HepG2 (cell line): ENCODE measurements around the gene CCDC57. TPM values are rescaled to one million over a fixed set of nuclear protein-coding genes. Genes with fewer than 3 reads are reported as not detected.

Experiments
- DNMT3B ChIP-seq: conservative IDR thresholded peaks from 2 replicates; pipeline ENCODE4 v1.6.1; 2016; ENCODE audit warnings: missing biosample characterization, control low read depth
- GATAD2A ChIP-seq: IDR thresholded peaks from 2 replicates; pipeline ENCODE4 v1.6.1; 2016
- KDM2A ChIP-seq: sonication (generic); formaldehyde crosslinking; IDR thresholded peaks from 2 replicates; pipeline ENCODE4 v1.4.0; 2020; ENCODE audit warnings: low read depth, missing genetic modification reagents, borderline replicate concordance
- MAZ ChIP-seq, 2 experiments: sonication (generic) in 1 of 2; formaldehyde crosslinking in 1 of 2; IDR thresholded peaks; 2 replicates each; pipeline versions ENCODE4 v1.5.0 to v1.6.1; 2012 to 2020; ENCODE audit warnings: low read depth in 2 of 2, mild to moderate bottlenecking in 2 of 2, borderline replicate concordance in 1 of 2, improper control_type of control experiment in 1 of 2, low read length in 1 of 2, missing genetic modification reagents in 1 of 2, moderate library complexity in 1 of 2
- POLR2G ChIP-seq: fragments of 200-400 bp; formaldehyde crosslinking; IDR thresholded peaks from 2 replicates; pipeline ENCODE4 v1.6.1; 2018; ENCODE audit warnings: mild to moderate bottlenecking, low read depth, low read length, moderate library complexity
- RXRA ChIP-seq: sonication (generic); formaldehyde crosslinking; IDR thresholded peaks from 2 replicates; pipeline ENCODE4 v1.5.1; 2020; ENCODE audit warnings: missing genetic modification reagents
- SMYD3 ChIP-seq: sonication (generic); formaldehyde crosslinking; IDR thresholded peaks from 2 replicates; pipeline ENCODE4 v1.8.1; 2023; ENCODE audit warnings: mild to moderate bottlenecking, missing genetic modification reagents
- SRSF4 ChIP-seq: fragments of 200-400 bp; formaldehyde crosslinking; IDR thresholded peaks from one replicate; pipeline ENCODE4 v1.6.1; 2018; ENCODE audit warnings: mild to moderate bottlenecking, low read depth, low read length, moderate library complexity; ENCODE audit not compliant: poor library complexity, severe bottlenecking
- TAF1 ChIP-seq: sonication (generic); formaldehyde crosslinking; IDR thresholded peaks from 2 replicates; pipeline ENCODE4 v1.4.0; 2020; ENCODE audit warnings: missing genetic modification reagents
- TBX2 ChIP-seq: sonication (generic); formaldehyde crosslinking; IDR thresholded peaks from 2 replicates; pipeline ENCODE4 v1.5.0; 2020; ENCODE audit warnings: missing genetic modification reagents, mild to moderate bottlenecking, borderline replicate concordance
- ZFAT ChIP-seq: sonication (generic); formaldehyde crosslinking; conservative IDR thresholded peaks from 2 replicates; pipeline ENCODE4 v1.8.1; 2023; ENCODE audit warnings: missing genetic modification reagents, inconsistent platforms
- ZFP36 ChIP-seq: fragments of 150-350 bp; IDR thresholded peaks from 2 replicates; pipeline ENCODE4 v1.6.1; 2018; ENCODE audit warnings: borderline replicate concordance, low read length, low read depth; ENCODE audit not compliant: partially characterized antibody
- ZFP90 ChIP-seq: sonication (generic); formaldehyde crosslinking; IDR thresholded peaks from 2 replicates; pipeline ENCODE4 v1.8.0; 2022; ENCODE audit warnings: missing genetic modification reagents, mild to moderate bottlenecking, inconsistent platforms, borderline replicate concordance
- ZNF44 ChIP-seq: sonication (generic); formaldehyde crosslinking; IDR thresholded peaks from 2 replicates; pipeline ENCODE4 v1.5.1; 2020; ENCODE audit warnings: mild to moderate bottlenecking, missing genetic modification reagents
- ZNF552 ChIP-seq: sonication (generic); formaldehyde crosslinking; IDR thresholded peaks from 2 replicates; pipeline ENCODE4 v1.9.0; 2022; ENCODE audit warnings: missing genetic modification reagents, mild to moderate bottlenecking, borderline replicate concordance
- ZNF607 ChIP-seq: sonication (generic); formaldehyde crosslinking; IDR thresholded peaks from 2 replicates; pipeline ENCODE4 v1.5.1; 2020; ENCODE audit warnings: missing genetic modification reagents, mild to moderate bottlenecking, borderline replicate concordance
- ZNF781 ChIP-seq: sonication (generic); formaldehyde crosslinking; IDR thresholded peaks from 2 replicates; pipeline ENCODE4 v1.5.1; 2020; ENCODE audit warnings: borderline replicate concordance, mild to moderate bottlenecking, missing genetic modification reagents; ENCODE audit errors: not compliant biosample characterization
- polyA plus RNA-seq, 8 experiments: library from polyadenylated mRNA; depleted of rRNA in 3 of 8; stranded (reverse) in 7 of 8; unstranded in 1 of 8; fragments of >200 nt; fragmentation: Illumina TruSeq in 4 of 8; extraction: Trizol in 4 of 8; gene quantifications; 2 replicates each; pipeline versions ENCODE4 v1.2.1 to v1.2.3, GENCODE V29; 2011 to 2016; ENCODE audit warnings: low read depth in 4 of 8, missing spikeins in 1 of 8, mixed read lengths in 1 of 8; ENCODE audit not compliant: insufficient read depth in 1 of 8
- total RNA-seq, 5 experiments: library from RNA; depleted of rRNA; stranded (reverse); fragments of >200 nt; fragmentation: Illumina TruSeq; extraction: Trizol; gene quantifications; 2 replicates each; pipeline ENCODE4 v1.2.3, GENCODE V29; 2016; ENCODE audit warnings: low read depth in 1 of 5
- TF ChIP-seq, protein P1 (sequence below): sonication (generic); formaldehyde crosslinking; IDR thresholded peaks from 2 replicates; pipeline ENCODE4 v1.5.0; 2020; ENCODE audit warnings: missing genetic modification reagents
- TF ChIP-seq, protein P2 (sequence below): sonication (generic); formaldehyde crosslinking; IDR thresholded peaks from 2 replicates; pipeline ENCODE4 v1.4.0; 2020; ENCODE audit warnings: missing genetic modification reagents
- TF ChIP-seq, protein P3 (sequence below): sonication (generic); formaldehyde crosslinking; IDR thresholded peaks from 2 replicates; pipeline ENCODE4 v1.8.0; 2022; ENCODE audit warnings: missing genetic modification reagents, mild to moderate bottlenecking, borderline replicate concordance
- TF ChIP-seq, protein P4 (sequence below): sonication (generic); formaldehyde crosslinking; IDR thresholded peaks from 2 replicates; pipeline ENCODE4 v1.9.0; 2021; ENCODE audit warnings: missing genetic modification reagents, mild to moderate bottlenecking, borderline replicate concordance

CCDC57 gene
- total and polyA plus RNA-seq, 2 of the 13 experiments (the other 11 are each of a cell fraction or from before 2014, with no cell fraction given), result 59.3 to 59.9 TPM

DNA sequence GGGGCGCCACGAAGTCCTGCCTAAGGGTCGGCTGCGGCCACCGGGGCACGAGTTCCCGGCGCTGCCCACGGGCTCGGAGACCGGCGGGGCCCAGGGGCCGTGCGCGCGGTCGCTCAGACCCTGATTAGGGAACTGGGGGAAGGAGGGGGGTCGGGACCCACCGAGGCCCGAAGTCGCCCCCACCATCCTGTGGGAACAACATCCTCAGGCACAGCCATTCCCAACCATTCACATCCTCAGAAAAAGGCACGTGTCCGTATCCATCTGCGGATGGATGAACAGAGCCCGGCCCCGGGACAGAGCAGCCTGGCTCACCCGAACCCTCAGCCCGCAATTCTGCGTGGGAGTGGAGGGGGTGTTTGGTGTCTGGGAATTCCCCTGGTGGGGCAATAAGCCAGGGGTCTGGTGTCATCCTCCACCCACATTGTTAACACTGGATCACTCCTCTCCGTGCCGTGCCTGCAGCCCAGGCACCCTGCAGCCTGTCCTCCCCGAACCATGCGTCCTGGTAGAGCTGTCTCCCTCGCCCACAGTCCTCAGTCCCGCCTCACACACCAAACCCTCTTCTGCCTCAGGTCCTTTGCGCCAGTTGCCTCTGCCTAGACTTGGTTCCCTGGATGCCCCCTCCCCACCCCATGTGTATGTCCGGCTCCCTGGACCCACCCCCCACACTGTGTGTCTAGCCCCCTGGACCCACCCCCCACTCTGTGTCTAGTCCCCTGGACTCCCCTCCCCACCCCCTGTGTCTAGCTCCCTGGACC lies 789 bp upstream of the CCDC57 start (continued):
- TF ChIP-seq, protein P1, sequence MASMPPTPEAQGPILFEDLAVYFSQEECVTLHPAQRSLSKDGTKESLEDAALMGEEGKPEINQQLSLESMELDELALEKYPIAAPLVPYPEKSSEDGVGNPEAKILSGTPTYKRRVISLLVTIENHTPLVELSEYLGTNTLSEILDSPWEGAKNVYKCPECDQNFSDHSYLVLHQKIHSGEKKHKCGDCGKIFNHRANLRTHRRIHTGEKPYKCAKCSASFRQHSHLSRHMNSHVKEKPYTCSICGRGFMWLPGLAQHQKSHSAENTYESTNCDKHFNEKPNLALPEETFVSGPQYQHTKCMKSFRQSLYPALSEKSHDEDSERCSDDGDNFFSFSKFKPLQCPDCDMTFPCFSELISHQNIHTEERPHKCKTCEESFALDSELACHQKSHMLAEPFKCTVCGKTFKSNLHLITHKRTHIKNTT (CRISPR knock-in tag), result no peak
- no peak for TF ChIP-seq ZFAT
- TF ChIP-seq ZNF781 (CRISPR knock-in tag), result peak; percentile 23
- TF ChIP-seq ZFP90 (CRISPR knock-in tag), result 0 out of 2 replicates have a peak, but pooled peaks have one; percentile 0
- peak; percentile 28; the same call in 1 of the 2 replicates for TF ChIP-seq ZNF607 (CRISPR knock-in tag)
- no peak for TF ChIP-seq ZFP36
- peak; percentile 47 for TF ChIP-seq POLR2G
- TF ChIP-seq ZNF44, result 0 out of 2 replicates have a peak, but pooled peaks have one; percentile 55
- TF ChIP-seq GATAD2A, result peak; percentile 20; the same call in 1 of the 2 replicates
- TF ChIP-seq TAF1 (CRISPR knock-in tag), result 0 out of 2 replicates have a peak, but pooled peaks have one; percentile 2
- TF ChIP-seq, protein P2, sequence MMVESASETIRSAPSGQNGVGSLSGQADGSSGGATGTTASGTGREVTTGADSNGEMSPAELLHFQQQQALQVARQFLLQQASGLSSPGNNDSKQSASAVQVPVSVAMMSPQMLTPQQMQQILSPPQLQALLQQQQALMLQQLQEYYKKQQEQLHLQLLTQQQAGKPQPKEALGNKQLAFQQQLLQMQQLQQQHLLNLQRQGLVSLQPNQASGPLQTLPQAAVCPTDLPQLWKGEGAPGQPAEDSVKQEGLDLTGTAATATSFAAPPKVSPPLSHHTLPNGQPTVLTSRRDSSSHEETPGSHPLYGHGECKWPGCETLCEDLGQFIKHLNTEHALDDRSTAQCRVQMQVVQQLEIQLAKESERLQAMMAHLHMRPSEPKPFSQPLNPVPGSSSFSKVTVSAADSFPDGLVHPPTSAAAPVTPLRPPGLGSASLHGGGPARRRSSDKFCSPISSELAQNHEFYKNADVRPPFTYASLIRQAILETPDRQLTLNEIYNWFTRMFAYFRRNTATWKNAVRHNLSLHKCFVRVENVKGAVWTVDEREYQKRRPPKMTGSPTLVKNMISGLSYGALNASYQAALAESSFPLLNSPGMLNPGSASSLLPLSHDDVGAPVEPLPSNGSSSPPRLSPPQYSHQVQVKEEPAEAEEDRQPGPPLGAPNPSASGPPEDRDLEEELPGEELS (CRISPR knock-in tag), result peak; percentile 25; the same call in 1 of the 2 replicates
- no peak for TF ChIP-seq SRSF4
- TF ChIP-seq TBX2 (CRISPR knock-in tag), result 0 out of 2 replicates have a peak, but pooled peaks have one; percentile 14
- TF ChIP-seq RXRA, result peak; percentile 35; the same call in 1 of the 2 replicates
- TF ChIP-seq KDM2A, result 0 out of 2 replicates have a peak, but pooled peaks have one; percentile 2
- no peak for TF ChIP-seq MAZ (IDR thresholded peaks at IDR 0.05; ENCODE audit: borderline replicate concordance, low read depth, low read length)
- TF ChIP-seq MAZ (CRISPR knock-in tag; IDR thresholded peaks at IDR 0.05; ENCODE audit: low read depth), result peak; percentile 16; the same call in 1 of the 2 replicates
- 0 out of 2 replicates have a peak, but pooled peaks have one; percentile 44 for TF ChIP-seq DNMT3B (CRISPR knock-in tag)
- 0 out of 2 replicates have a peak, but pooled peaks have one; percentile 28 for TF ChIP-seq ZNF552 (CRISPR knock-in tag)
- TF ChIP-seq, protein P3, sequence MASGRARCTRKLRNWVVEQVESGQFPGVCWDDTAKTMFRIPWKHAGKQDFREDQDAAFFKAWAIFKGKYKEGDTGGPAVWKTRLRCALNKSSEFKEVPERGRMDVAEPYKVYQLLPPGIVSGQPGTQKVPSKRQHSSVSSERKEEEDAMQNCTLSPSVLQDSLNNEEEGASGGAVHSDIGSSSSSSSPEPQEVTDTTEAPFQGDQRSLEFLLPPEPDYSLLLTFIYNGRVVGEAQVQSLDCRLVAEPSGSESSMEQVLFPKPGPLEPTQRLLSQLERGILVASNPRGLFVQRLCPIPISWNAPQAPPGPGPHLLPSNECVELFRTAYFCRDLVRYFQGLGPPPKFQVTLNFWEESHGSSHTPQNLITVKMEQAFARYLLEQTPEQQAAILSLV (CRISPR knock-in tag), result 0 out of 2 replicates have a peak, but pooled peaks have one; percentile 2
- TF ChIP-seq, protein P4, sequence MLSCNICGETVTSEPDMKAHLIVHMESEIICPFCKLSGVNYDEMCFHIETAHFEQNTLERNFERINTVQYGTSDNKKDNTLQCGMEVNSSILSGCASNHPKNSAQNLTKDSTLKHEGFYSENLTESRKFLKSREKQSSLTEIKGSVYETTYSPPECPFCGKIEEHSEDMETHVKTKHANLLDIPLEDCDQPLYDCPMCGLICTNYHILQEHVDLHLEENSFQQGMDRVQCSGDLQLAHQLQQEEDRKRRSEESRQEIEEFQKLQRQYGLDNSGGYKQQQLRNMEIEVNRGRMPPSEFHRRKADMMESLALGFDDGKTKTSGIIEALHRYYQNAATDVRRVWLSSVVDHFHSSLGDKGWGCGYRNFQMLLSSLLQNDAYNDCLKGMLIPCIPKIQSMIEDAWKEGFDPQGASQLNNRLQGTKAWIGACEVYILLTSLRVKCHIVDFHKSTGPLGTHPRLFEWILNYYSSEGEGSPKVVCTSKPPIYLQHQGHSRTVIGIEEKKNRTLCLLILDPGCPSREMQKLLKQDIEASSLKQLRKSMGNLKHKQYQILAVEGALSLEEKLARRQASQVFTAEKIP, result no peak
- TF ChIP-seq SMYD3 (CRISPR knock-in tag), result no peak
- TF ChIP-seq, all 625 proteins: peak for 76
